H1 (cell line): ENCODE results near the gene GDNF. TPM values are rescaled to one million over a fixed set of nuclear protein-coding genes. Genes with fewer than 3 reads are reported as not detected.

Experiments
- CTCF ChIA-PET: fragments of 300-600 bp; sonication (Branson Sonifier 250); formaldehyde crosslinking; loops from one replicate; lab custom pipeline; 2021; ENCODE audit not compliant: partially characterized antibody; lab: Charles Lee
- POLR2A ChIA-PET: fragments of 300-600 bp; sonication (Branson Sonifier 250); formaldehyde crosslinking; loops from one replicate; lab custom pipeline; 2021; ENCODE audit warnings: inconsistent platforms; ENCODE audit not compliant: partially characterized antibody; lab: Charles Lee
- DNase-seq, 2 experiments: peaks; one replicate each; pipeline versions ENCODE4 v3.0.0 to v3.0.0-alpha.2; 2010 to 2022; ENCODE audit warnings: low spot score in 2 of 2, low read depth in 1 of 2, mixed read lengths in 1 of 2
- FAIRE-seq: peaks from 2 replicates; lab custom pipeline; 2011; peaks lifted over from hg19 to GRCh38; lab: Jason Lieb, UNC
- H2AFZ ChIP-seq: 2 replicates; pipeline ENCODE4 v1.8.1; 2012; ENCODE audit warnings: low read length, inconsistent platforms
- H2AK5ac ChIP-seq: 2 replicates; pipeline ENCODE4 v1.6.1; 2013; ENCODE audit warnings: low read depth, low read length
- H2BK120ac ChIP-seq: replicated peaks from 2 replicates; pipeline ENCODE3; 2013; ENCODE audit warnings: low read depth, low read length, inconsistent platforms
- H2BK12ac ChIP-seq: 2 replicates; pipeline ENCODE4 v1.6.1; 2013; ENCODE audit warnings: low read depth, low read length
- H2BK15ac ChIP-seq: 2 replicates; pipeline ENCODE4 v1.6.1; 2013; ENCODE audit warnings: low read length
- H2BK20ac ChIP-seq: 2 replicates; pipeline ENCODE4 v1.6.1; 2013; ENCODE audit warnings: low read length
- H2BK5ac ChIP-seq: 2 replicates; pipeline ENCODE4 v1.6.1; 2013; ENCODE audit warnings: low read depth, low read length
- H3K14ac ChIP-seq: 2 replicates; pipeline ENCODE4 v1.6.1; 2013; ENCODE audit warnings: inconsistent platforms; ENCODE audit not compliant: insufficient read length
- H3K18ac ChIP-seq: 2 replicates; pipeline ENCODE4 v1.6.1; 2013; ENCODE audit warnings: low read length; ENCODE audit errors: extremely low read depth
- H3K23ac ChIP-seq: 2 replicates; pipeline ENCODE4 v1.6.1; 2013; ENCODE audit warnings: inconsistent platforms; ENCODE audit not compliant: insufficient read length
- H3K23me2 ChIP-seq: 2 replicates; pipeline ENCODE4 v1.6.1; 2013; ENCODE audit warnings: low read depth, low read length
- H3K27ac ChIP-seq: 2 replicates; pipeline ENCODE4 v1.6.1; 2011; ENCODE audit warnings: low read depth, low read length, inconsistent platforms
- H3K27me3 ChIP-seq, 4 experiments: replicated peaks in 1 of 4; 1 replicate in 1 of 4; 2 replicates in 3 of 4; pipeline versions ENCODE4 v1.6.1 to v1.8.1; 2011 to 2013; ENCODE audit warnings: low read length in 3 of 4, mild to moderate bottlenecking in 3 of 4, inconsistent platforms in 2 of 4, mixed read lengths in 2 of 4, moderate library complexity in 1 of 4; ENCODE audit not compliant: control insufficient read depth in 3 of 4, insufficient read depth in 3 of 4; ENCODE audit errors: extremely low read depth in 1 of 4
- H3K36me3 ChIP-seq, 4 experiments: 2 replicates each; pipeline versions ENCODE4 v1.6.1 to v1.8.1; 2011 to 2013; ENCODE audit warnings: mild to moderate bottlenecking in 4 of 4, low read length in 3 of 4, moderate library complexity in 2 of 4, control low read depth in 1 of 4, inconsistent platforms in 1 of 4; ENCODE audit not compliant: insufficient read depth in 4 of 4, control insufficient read depth in 2 of 4
- H3K4ac ChIP-seq: replicated peaks from 2 replicates; pipeline ENCODE3; 2013; ENCODE audit warnings: low read length, low read depth, mixed read lengths, inconsistent platforms; ENCODE audit not compliant: insufficient read length
- H3K4me1 ChIP-seq, 4 experiments: replicated peaks in 1 of 4; 1 replicate in 1 of 4; 2 replicates in 3 of 4; pipeline versions ENCODE4 v1.6.1 to v1.8.1; 2011 to 2013; ENCODE audit warnings: low read length in 3 of 4, inconsistent platforms in 2 of 4, mixed read lengths in 1 of 4; ENCODE audit not compliant: insufficient read depth in 4 of 4, control insufficient read depth in 3 of 4
- H3K4me2 ChIP-seq, 2 experiments: 2 replicates each; pipeline versions ENCODE4 v1.6.1 to v1.8.1; 2011 to 2013; ENCODE audit warnings: low read depth in 2 of 2, low read length in 2 of 2, control low read depth in 1 of 2, inconsistent platforms in 1 of 2, mild to moderate bottlenecking in 1 of 2; ENCODE audit not compliant: insufficient read depth in 1 of 2
- H3K4me3 ChIP-seq, 4 experiments: fragments of 200-600, 300-600 bp in 1 of 4; sonication (generic), shearing (Covaris generic), sonication (Bioruptor Twin) in 1 of 4; 2 replicates each; pipeline versions ENCODE4 v1.5.1 to v1.8.1; 2011 to 2016; ENCODE audit warnings: low read length in 4 of 4, low read depth in 3 of 4, control low read depth in 2 of 4, inconsistent platforms in 2 of 4, mild to moderate bottlenecking in 2 of 4, mixed read lengths in 1 of 4, moderate library complexity in 1 of 4; ENCODE audit not compliant: insufficient read depth in 2 of 4; ENCODE audit errors: extremely low read depth in 1 of 4
- H3K56ac ChIP-seq: replicated peaks from 2 replicates; pipeline ENCODE3; 2013; ENCODE audit warnings: low read depth, mild to moderate bottlenecking, mixed read lengths, low read length, inconsistent platforms; ENCODE audit not compliant: insufficient read length
- H3K79me1 ChIP-seq: 2 replicates; pipeline ENCODE4 v1.6.1; 2013; ENCODE audit warnings: low read depth, low read length, control low read depth
- H3K79me2 ChIP-seq, 2 experiments: 2 replicates each; pipeline versions ENCODE4 v1.6.1 to v1.8.1; 2012 to 2013; ENCODE audit warnings: low read length in 2 of 2, mild to moderate bottlenecking in 2 of 2, inconsistent platforms in 1 of 2; ENCODE audit not compliant: insufficient read depth in 2 of 2, control insufficient read depth in 1 of 2
- H3K9ac ChIP-seq, 4 experiments: replicated peaks in 1 of 4; 1 replicate in 1 of 4; 2 replicates in 3 of 4; pipeline versions ENCODE4 v1.6.1 to v1.8.1; 2011 to 2013; ENCODE audit warnings: low read depth in 3 of 4, low read length in 3 of 4, control low read depth in 2 of 4, mild to moderate bottlenecking in 2 of 4, moderate library complexity in 2 of 4, inconsistent platforms in 1 of 4; ENCODE audit errors: extremely low read depth in 1 of 4
- H3K9me3 ChIP-seq, 2 experiments: 2 replicates each; pipeline versions ENCODE4 v1.6.1 to v1.8.1; 2012 to 2013; ENCODE audit warnings: mild to moderate bottlenecking in 2 of 2, moderate library complexity in 2 of 2, control low read depth in 1 of 2, inconsistent platforms in 1 of 2, low read depth in 1 of 2, low read length in 1 of 2, mixed read lengths in 1 of 2; ENCODE audit not compliant: insufficient read depth in 2 of 2
- H4K20me1 ChIP-seq, 2 experiments: replicated peaks in 1 of 2; 2 replicates each; pipeline versions ENCODE3 to v1.8.1; 2011 to 2013; ENCODE audit warnings: inconsistent platforms in 2 of 2, low read length in 2 of 2, mild to moderate bottlenecking in 1 of 2; ENCODE audit not compliant: insufficient read depth in 2 of 2, control insufficient read depth in 1 of 2
- H4K5ac ChIP-seq: 2 replicates; pipeline ENCODE4 v1.6.1; 2013; ENCODE audit warnings: low read length, low read depth, mixed read lengths, inconsistent platforms; ENCODE audit not compliant: insufficient read length
- H4K8ac ChIP-seq: 2 replicates; pipeline ENCODE4 v1.8.0; 2013; ENCODE audit warnings: mild to moderate bottlenecking, moderate library complexity, low read length, inconsistent platforms; ENCODE audit not compliant: insufficient read depth; ENCODE audit errors: extremely low read depth
- H4K91ac ChIP-seq: replicated peaks from 2 replicates; pipeline ENCODE3; 2013; ENCODE audit warnings: low read length, mixed read lengths, inconsistent platforms; ENCODE audit not compliant: insufficient read length
- BACH1 ChIP-seq: IDR thresholded peaks from 2 replicates; pipeline ENCODE4 v1.6.1; 2012; ENCODE audit warnings: low read length, improper control_type of control experiment
- CTBP2 ChIP-seq: IDR thresholded peaks from 2 replicates; pipeline ENCODE4 v1.7.0; 2011; ENCODE audit warnings: borderline replicate concordance, mild to moderate bottlenecking, moderate library complexity, mixed read lengths, low read length; ENCODE audit not compliant: insufficient read depth, insufficient read length
- GABPA ChIP-seq: IDR thresholded peaks from 2 replicates; pipeline ENCODE4 v1.6.1; 2011; ENCODE audit warnings: mild to moderate bottlenecking, low read length, moderate library complexity, borderline replicate concordance; ENCODE audit not compliant: insufficient read depth
- JUND ChIP-seq: IDR thresholded peaks from 2 replicates; pipeline ENCODE4 v1.6.1; 2011; ENCODE audit warnings: mild to moderate bottlenecking, improper control_type of control experiment, low read length
- MAFK ChIP-seq: IDR thresholded peaks from 2 replicates; pipeline ENCODE4 v1.6.1; 2012; ENCODE audit warnings: low read depth, mild to moderate bottlenecking, improper control_type of control experiment, low read length
- POLR2AphosphoS5 ChIP-seq: IDR thresholded peaks from 2 replicates; pipeline ENCODE4 v1.6.1; 2011; ENCODE audit warnings: low read depth, low read length
- POU5F1 ChIP-seq: IDR thresholded peaks from 2 replicates; pipeline ENCODE4 v1.6.1; 2011; ENCODE audit warnings: low read depth, mild to moderate bottlenecking, low read length, moderate library complexity
- RFX5 ChIP-seq: IDR thresholded peaks from 2 replicates; pipeline ENCODE4 v1.6.1; 2011; ENCODE audit warnings: low read depth, low read length, improper control_type of control experiment, borderline replicate concordance
- SP1 ChIP-seq: IDR thresholded peaks from 2 replicates; pipeline ENCODE4 v1.6.1; 2011; ENCODE audit warnings: low read depth, low read length
- TAF1 ChIP-seq: IDR thresholded peaks from 2 replicates; pipeline ENCODE4 v1.6.1; 2011; ENCODE audit warnings: mild to moderate bottlenecking, low read depth, low read length
- TCF12 ChIP-seq: IDR thresholded peaks from 2 replicates; pipeline ENCODE4 v1.6.1; 2011; ENCODE audit warnings: low read depth, mild to moderate bottlenecking, low read length
- TEAD4 ChIP-seq: IDR thresholded peaks from 2 replicates; pipeline ENCODE4 v1.6.1; 2012; ENCODE audit warnings: low read depth, low read length, inconsistent platforms, mixed read lengths
- YY1 ChIP-seq: IDR thresholded peaks from 2 replicates; pipeline ENCODE4 v1.6.1; 2011; ENCODE audit warnings: low read depth, mild to moderate bottlenecking, low read length
- polyA plus RNA-seq, 7 experiments: library from polyadenylated mRNA; depleted of rRNA in 3 of 7; stranded (reverse) in 5 of 7; unstranded in 2 of 7; fragments of >200 nt in 5 of 7; fragments of 200-250 nt in 2 of 7; gene quantifications; 1 replicate in 5 of 7; 2 replicates in 1 of 7; 4 replicates in 1 of 7; pipeline versions ENCODE4 v1.2.1 to v1.2.3, GENCODE V29; 2011 to 2013; ENCODE audit warnings: missing spikeins in 2 of 7, mixed read lengths in 2 of 7
- total RNA-seq: library from RNA; stranded (reverse); fragmentation: NEBNext Ultra II Directional; extraction: Animal tissue kit (Norgen Biotek cat#: 25700); gene quantifications from 2 replicates; pipeline ENCODE4 v1.2.1, GENCODE V29; 2021
- TF ChIP-seq, protein P1 (sequence below): IDR thresholded peaks from 2 replicates; pipeline ENCODE4 v1.6.1; 2012; ENCODE audit warnings: low read length, inconsistent platforms

Gene GDNF
- total and polyA plus RNA-seq, 2 of the 8 experiments (the other 6 are each of a cell fraction or from before 2014, with no cell fraction given): 0.15 to 2.0 TPM

DNA sequence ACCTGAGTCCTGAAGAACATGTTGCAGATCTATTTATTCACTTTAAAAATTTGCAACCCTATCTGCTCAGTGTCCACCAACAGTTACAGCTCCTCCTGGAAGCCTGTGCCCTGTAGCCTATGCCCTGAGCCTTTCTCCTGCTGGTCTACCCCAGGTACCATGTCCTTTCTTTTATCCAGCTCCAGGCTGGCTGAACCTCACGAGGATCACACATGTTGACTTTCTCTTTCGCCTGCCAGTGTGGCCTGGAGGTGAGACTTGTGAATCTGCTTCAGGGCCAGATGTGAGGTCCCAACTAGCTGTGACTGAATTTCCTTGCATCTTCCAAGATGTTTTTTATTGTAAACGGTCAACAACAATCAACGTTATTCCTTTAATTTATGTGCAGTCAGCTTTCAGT is 70.7 kb downstream of the GDNF start (continued):
- no peak for TF ChIP-seq TAF1
- TF ChIP-seq MAFK: no peak
- TF ChIP-seq, all 59 proteins: peak for 0

GRCh38 chr5:37768371-37768770 is 71.5 kb downstream of the GDNF start:
- no peak overlapping the region for H3K23ac ChIP-seq
- no peak overlapping the region for H3K4me3 ChIP-seq
- no peak overlapping the region for H3K18ac ChIP-seq
- no peak for DNase-seq
- H3K79me2 ChIP-seq: no peaks in the 10 kb centered on the region
- H2BK5ac ChIP-seq: no peak overlapping the region
- no peak overlapping the region for H2BK120ac ChIP-seq
- H2BK15ac ChIP-seq: no peak overlapping the region
- no peak overlapping the region for H2AK5ac ChIP-seq
- no peak for FAIRE-seq
- ChIA-PET CTCF (interaction anchor here (0.5 kb wide), 1 partner anchor 1616 kb away, joined by 3 read pairs; no protein-coding TSS in a partner anchor), POLR2A (no interaction called here)
- H3K9me3 ChIP-seq: no peaks in the 10 kb centered on the region
- H3K36me3 ChIP-seq: no peaks in the 10 kb centered on the region
- H3K56ac ChIP-seq: no peak overlapping the region
- H3K23me2 ChIP-seq: no peaks in the 10 kb centered on the region
- no peak overlapping the region for H4K8ac ChIP-seq
- H3K4me1 ChIP-seq: no peaks in the 10 kb centered on the region
- H3K14ac ChIP-seq: no peak overlapping the region
- H3K27me3 ChIP-seq: no peaks in the 10 kb centered on the region
- no peaks in the 10 kb centered on the region for H4K20me1 ChIP-seq
- H4K91ac ChIP-seq: no peak overlapping the region
- H2BK20ac ChIP-seq: no peak overlapping the region
- no peak overlapping the region for H3K4ac ChIP-seq
- no peak overlapping the region for H2AFZ ChIP-seq
- no peaks in the 10 kb centered on the region for H3K79me1 ChIP-seq
- no peak overlapping the region for H3K4me2 ChIP-seq
- no peak overlapping the region for H2BK12ac ChIP-seq
- no peak overlapping the region for H3K27ac ChIP-seq
- H3K9ac ChIP-seq: no peak overlapping the region
- no peak overlapping the region for H4K5ac ChIP-seq
- TF ChIP-seq CTBP2: no peak
- TF ChIP-seq, protein P1, sequence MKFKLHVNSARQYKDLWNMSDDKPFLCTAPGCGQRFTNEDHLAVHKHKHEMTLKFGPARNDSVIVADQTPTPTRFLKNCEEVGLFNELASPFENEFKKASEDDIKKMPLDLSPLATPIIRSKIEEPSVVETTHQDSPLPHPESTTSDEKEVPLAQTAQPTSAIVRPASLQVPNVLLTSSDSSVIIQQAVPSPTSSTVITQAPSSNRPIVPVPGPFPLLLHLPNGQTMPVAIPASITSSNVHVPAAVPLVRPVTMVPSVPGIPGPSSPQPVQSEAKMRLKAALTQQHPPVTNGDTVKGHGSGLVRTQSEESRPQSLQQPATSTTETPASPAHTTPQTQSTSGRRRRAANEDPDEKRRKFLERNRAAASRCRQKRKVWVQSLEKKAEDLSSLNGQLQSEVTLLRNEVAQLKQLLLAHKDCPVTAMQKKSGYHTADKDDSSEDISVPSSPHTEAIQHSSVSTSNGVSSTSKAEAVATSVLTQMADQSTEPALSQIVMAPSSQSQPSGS: no peak
- no peak for TF ChIP-seq JUND
- TF ChIP-seq BACH1: no peak
- TF ChIP-seq TEAD4: no peak
- no peak for TF ChIP-seq YY1
- no peak for TF ChIP-seq GABPA
- no peak for TF ChIP-seq POLR2AphosphoS5
- no peak for TF ChIP-seq POU5F1
- TF ChIP-seq SP1: no peak
- no peak for TF ChIP-seq TCF12
- TF ChIP-seq RFX5: no peak
